Measurements from ENCODE around the gene MAD2L1BP.
A peak's percentile ranks its signal among the peaks of the same experiment; 100 is the strongest.

The MAD2L1BP gene

GRCh38 chr6:43667245-43668150 lies 31.9 kb downstream of the MAD2L1BP start:
- DNase-seq, result peak; percentile 86

- DNase-seq, result peak; percentile 40
These were observed 32.8 kb downstream of the MAD2L1BP start for GRCh38 chr6:43668151-43669028.

GRCh38 chr6:43669050-43669921 lies 33.6 kb downstream of the MAD2L1BP start:
- no peak for DNase-seq

- DNase-seq, result no peak
These were observed 34.4 kb downstream of the MAD2L1BP start for GRCh38 chr6:43669922-43670622.

- DNase-seq, result no peak
These were observed 35.0 kb downstream of the MAD2L1BP start for GRCh38 chr6:43670623-43670986.

- DNase-seq, result no peak
These were observed 35.6 kb downstream of the MAD2L1BP start for GRCh38 chr6:43671011-43671800.

GRCh38 chr6:43671801-43672690 lies 36.4 kb downstream of the MAD2L1BP start:
- DNase-seq, result no peak

- no peak for DNase-seq
These were observed 37.9 kb downstream of the MAD2L1BP start for GRCh38 chr6:43673444-43674084.

- DNase-seq, result no peak
These were observed 38.7 kb downstream of the MAD2L1BP start for GRCh38 chr6:43674291-43674690.

GRCh38 chr6:43674921-43675320 lies 39.3 kb downstream of the MAD2L1BP start:
- no peak for DNase-seq

- no peak for DNase-seq
These were observed 41.4 kb downstream of the MAD2L1BP start for GRCh38 chr6:43676962-43677606.

GRCh38 chr6:43677759-43678158 lies 42.1 kb downstream of the MAD2L1BP start:
- no peak for DNase-seq

- no peak for DNase-seq
These were observed 42.7 kb downstream of the MAD2L1BP start for GRCh38 chr6:43678341-43678740.

GRCh38 chr6:43679057-43679456 lies 43.4 kb downstream of the MAD2L1BP start:
- DNase-seq, result no peak

- DNase-seq, result no peak
These were observed 44.9 kb downstream of the MAD2L1BP start for GRCh38 chr6:43680308-43681200.

GRCh38 chr6:43681303-43681702 lies 45.7 kb downstream of the MAD2L1BP start:
- no peak for DNase-seq

GRCh38 chr6:43682724-43683429 lies 47.2 kb downstream of the MAD2L1BP start:
- DNase-seq, result no peak

All from stimulated activated CD4-positive, alpha-beta T cell treated with anti-CD3 and anti-CD28 coated beads, Interleukin-4, amount 100 ng/mL, for 24 hours (primary cell).